GM03348 (cell line): ENCODE data around the gene PRPF6.
"Not testable (repeated sequence)": the region's sequence is repeated elsewhere in the genome, so short reads cannot be mapped to it uniquely, and the experiment has no call there.

Experiments used
- DNase-seq: peaks from one replicate; pipeline ENCODE4 v3.0.0; 2012; ENCODE audit warnings: low spot score

Gene PRPF6

GRCh38 chr20:64012385-64013154, 31.6 kb downstream of the PRPF6 start:
- not testable (repeated sequence) for DNase-seq

- no peak for DNase-seq
Observed at GRCh38 chr20:64015635-64016034, 34.7 kb downstream of the PRPF6 start.

GRCh38 chr20:64021124-64021975, 40.4 kb downstream of the PRPF6 start:
- DNase-seq: no peak

- no peak for DNase-seq
Observed at GRCh38 chr20:64022671-64023360, 41.9 kb downstream of the PRPF6 start.

- no peak for DNase-seq
Observed at GRCh38 chr20:64023361-64024140, 42.6 kb downstream of the PRPF6 start.

- no peak for DNase-seq
Observed at GRCh38 chr20:64024141-64024990, 43.4 kb downstream of the PRPF6 start.

- DNase-seq: no peak
Observed at GRCh38 chr20:64025101-64025825, 44.3 kb downstream of the PRPF6 start.

GRCh38 chr20:64025826-64026412, 45.0 kb downstream of the PRPF6 start:
- DNase-seq: no peak

GRCh38 chr20:64027981-64028685, 47.2 kb downstream of the PRPF6 start:
- DNase-seq: no peak

- no peak for DNase-seq
Observed at GRCh38 chr20:64029293-64030117, 48.6 kb downstream of the PRPF6 start.

GRCh38 chr20:64030371-64031134, 49.6 kb downstream of the PRPF6 start:
- DNase-seq: no peak

GRCh38 chr20:64031822-64032314, 50.9 kb downstream of the PRPF6 start:
- DNase-seq: no peak

GRCh38 chr20:64032706-64033624, 52.0 kb downstream of the PRPF6 start:
- no peak for DNase-seq

GRCh38 chr20:64033981-64034493, 53.1 kb downstream of the PRPF6 start:
- no peak for DNase-seq

GRCh38 chr20:64035066-64035932, 54.4 kb downstream of the PRPF6 start:
- no peak for DNase-seq
